ENCODE data around the gene C3orf22.

Gene C3orf22

GRCh38 chr3:126519506-126520455, 39.0 kb downstream of the C3orf22 start:
- Histone ChIP-seq H3K4me3 (ENCODE audit: control insufficient read depth in 1 of 7, extremely low read depth in 1 of 7, insufficient read depth in 4 of 7, low read depth in 2 of 7, low read length in 6 of 7) (no peak overlapping the region), H3K36me3 (ENCODE audit: control insufficient read depth in 4 of 4, insufficient read depth in 4 of 4, low read length in 3 of 4) (no peaks in the 10 kb centered on the region), H3K4me1 (ENCODE audit: control extremely low read depth in 1 of 4, control insufficient read depth in 4 of 4, insufficient read depth in 4 of 4, low read length in 3 of 4) (peaks cover 0 to 29% (median 21%) of the 10 kb centered on the region in 4 experiments), H3K9me3 (ENCODE audit: control extremely low read depth in 1 of 5, control insufficient read depth in 4 of 5, insufficient read depth in 2 of 5, low read depth in 1 of 5, low read length in 4 of 5) (no peaks in the 10 kb centered on the region), H3K27ac (ENCODE audit: insufficient read depth in 1 of 2, low read depth in 1 of 2, low read length in 2 of 2, poor library complexity in 1 of 2, severe bottlenecking in 2 of 2) (no peak overlapping the region), H3K27me3 (replicated peaks in 2 of 5; ENCODE audit: control insufficient read depth in 4 of 5, insufficient read depth in 5 of 5, low read length in 4 of 5) (no peaks in the 10 kb centered on the region)
- CTCF ChIA-PET = interaction anchor here (0.9 to 3.7 kb wide), 12 partner anchors 8 to 160 kb away, joined by 3 to 19 read pairs (median 4); no protein-coding TSS in a partner anchor
- 96% methylated on average over 6 of the region's 10 CpGs for WGBS (ENCODE audit: insufficient coverage)
- DNase-seq = peak in 2 of 3 donors; percentile 30 to 53
- POLR2A ChIA-PET = no interaction called here

- Histone ChIP-seq H3K27me3 (replicated peaks in 2 of 5; ENCODE audit: control insufficient read depth in 4 of 5, insufficient read depth in 5 of 5, low read length in 4 of 5) (no peaks in the 10 kb centered on the region), H3K27ac (ENCODE audit: insufficient read depth in 1 of 2, low read depth in 1 of 2, low read length in 2 of 2, poor library complexity in 1 of 2, severe bottlenecking in 2 of 2) (no peak overlapping the region), H3K9me3 (ENCODE audit: control extremely low read depth in 1 of 5, control insufficient read depth in 4 of 5, insufficient read depth in 2 of 5, low read depth in 1 of 5, low read length in 4 of 5) (no peaks in the 10 kb centered on the region), H3K4me3 (ENCODE audit: control insufficient read depth in 1 of 7, extremely low read depth in 1 of 7, insufficient read depth in 4 of 7, low read depth in 2 of 7, low read length in 6 of 7) (no peak overlapping the region), H3K36me3 (ENCODE audit: control insufficient read depth in 4 of 4, insufficient read depth in 4 of 4, low read length in 3 of 4) (no peaks in the 10 kb centered on the region), H3K4me1 (ENCODE audit: control extremely low read depth in 1 of 4, control insufficient read depth in 4 of 4, insufficient read depth in 4 of 4, low read length in 3 of 4) (peaks cover 0 to 19% (median 15%) of the 10 kb centered on the region in 4 experiments)
- 98% methylated on average over 4 of the region's 4 CpGs for WGBS (ENCODE audit: insufficient coverage)
- no peak for DNase-seq
- POLR2A ChIA-PET = no interaction called here
- CTCF ChIA-PET = interaction anchor here (0.9 to 3.0 kb wide), 11 partner anchors 9 to 158 kb away, joined by 3 to 15 read pairs (median 4); no protein-coding TSS in a partner anchor
Observed at GRCh38 chr3:126518779-126519177, 40.0 kb downstream of the C3orf22 start.

DNA sequence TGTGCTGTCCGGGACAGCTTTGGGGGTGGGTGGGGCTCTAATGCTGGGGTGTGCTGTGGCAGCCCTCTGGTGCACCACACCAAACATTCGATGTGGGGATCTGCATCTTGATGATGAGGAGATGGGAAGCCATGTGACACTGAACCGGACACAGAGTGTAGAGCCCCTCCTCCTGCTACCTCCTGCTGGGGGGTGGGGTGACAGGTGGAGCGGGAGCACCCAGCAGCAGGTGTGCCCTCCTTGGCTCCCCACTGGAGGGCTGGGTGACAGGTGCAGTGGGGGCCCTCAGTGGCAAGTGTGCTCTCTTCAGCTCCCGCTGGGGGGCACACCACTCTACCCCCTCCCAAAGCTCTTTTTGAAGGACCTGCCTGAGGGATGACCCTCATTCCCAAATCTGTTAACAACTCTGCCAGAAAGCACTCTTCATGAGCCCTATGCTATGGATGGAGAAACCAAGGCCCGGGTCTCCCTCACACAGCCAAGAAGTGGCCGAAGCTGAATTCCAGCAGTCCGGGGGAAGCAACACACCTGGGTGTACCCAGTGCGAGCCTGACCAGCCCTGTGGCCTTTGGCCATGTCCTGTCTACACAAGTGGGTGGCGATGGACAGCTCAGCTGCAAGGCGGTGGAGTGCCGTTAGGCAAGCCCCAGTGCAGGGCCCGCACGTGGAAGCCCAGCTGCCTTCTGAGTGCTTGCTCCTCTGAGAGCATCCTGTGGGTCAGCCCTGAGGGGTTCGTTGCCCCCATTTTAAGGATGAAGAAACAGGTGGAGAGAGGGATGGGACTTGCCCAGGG, 40.5 kb downstream of the C3orf22 start:
- CTCF ChIA-PET = interaction anchor here (0.5 to 3.0 kb wide), 9 partner anchors 9 to 159 kb away, joined by 3 to 15 read pairs (median 4); no protein-coding TSS in a partner anchor
- POLR2A ChIA-PET = no interaction called here
- DNase-seq = no peak
- no peak overlapping the region for H3K4me3 ChIP-seq (ENCODE audit: control insufficient read depth in 1 of 7, extremely low read depth in 1 of 7, insufficient read depth in 4 of 7, low read depth in 2 of 7, low read length in 6 of 7)
- peaks cover 0 to 14% (median 9%) of the 10 kb centered on the region in 4 experiments for H3K4me1 ChIP-seq (ENCODE audit: control extremely low read depth in 1 of 4, control insufficient read depth in 4 of 4, insufficient read depth in 4 of 4, low read length in 3 of 4)
- no peaks in the 10 kb centered on the region for H3K9me3 ChIP-seq (ENCODE audit: control extremely low read depth in 1 of 5, control insufficient read depth in 4 of 5, insufficient read depth in 2 of 5, low read depth in 1 of 5, low read length in 4 of 5)
- H3K27me3 ChIP-seq (replicated peaks in 2 of 5; ENCODE audit: control insufficient read depth in 4 of 5, insufficient read depth in 5 of 5, low read length in 4 of 5) = no peaks in the 10 kb centered on the region
- H3K36me3 ChIP-seq (ENCODE audit: control insufficient read depth in 4 of 4, insufficient read depth in 4 of 4, low read length in 3 of 4) = no peaks in the 10 kb centered on the region
- WGBS (ENCODE audit: insufficient coverage) = 96% methylated on average over 13 of the region's 15 CpGs
- H3K27ac ChIP-seq (ENCODE audit: insufficient read depth in 1 of 2, low read depth in 1 of 2, low read length in 2 of 2, poor library complexity in 1 of 2, severe bottlenecking in 2 of 2) = no peak overlapping the region

GRCh38 chr3:126517291-126517951, 41.3 kb downstream of the C3orf22 start, which contains the start of gene UROC1:
Gene UROC1 (minus strand): TSS chr3:126517773. CDS start chr3:126517719, 54 bp downstream.
- H3K27me3 ChIP-seq (replicated peaks in 2 of 5; ENCODE audit: control insufficient read depth in 4 of 5, insufficient read depth in 5 of 5, low read length in 4 of 5) = no peaks in the 10 kb centered on the region
- no peak for DNase-seq

GRCh38 chr3:126516936-126517290, 41.8 kb downstream of the C3orf22 start:
- 96% methylated on average over 8 of the region's 9 CpGs for WGBS (ENCODE audit: insufficient coverage)
- Histone ChIP-seq H3K4me3 (ENCODE audit: control insufficient read depth in 1 of 7, extremely low read depth in 1 of 7, insufficient read depth in 4 of 7, low read depth in 2 of 7, low read length in 6 of 7) (no peak overlapping the region), H3K4me1 (ENCODE audit: control extremely low read depth in 1 of 4, control insufficient read depth in 4 of 4, insufficient read depth in 4 of 4, low read length in 3 of 4) (peaks cover 0 to 10% (median under 1%) of the 10 kb centered on the region in 4 experiments), H3K9me3 (ENCODE audit: control extremely low read depth in 1 of 5, control insufficient read depth in 4 of 5, insufficient read depth in 2 of 5, low read depth in 1 of 5, low read length in 4 of 5) (no peaks in the 10 kb centered on the region), H3K27ac (ENCODE audit: insufficient read depth in 1 of 2, low read depth in 1 of 2, low read length in 2 of 2, poor library complexity in 1 of 2, severe bottlenecking in 2 of 2) (no peak overlapping the region), H3K36me3 (ENCODE audit: control insufficient read depth in 4 of 4, insufficient read depth in 4 of 4, low read length in 3 of 4) (no peaks in the 10 kb centered on the region), H3K27me3 (replicated peaks in 2 of 5; ENCODE audit: control insufficient read depth in 4 of 5, insufficient read depth in 5 of 5, low read length in 4 of 5) (no peaks in the 10 kb centered on the region)
- no peak for DNase-seq
- ChIA-PET POLR2A (no interaction called here), CTCF (interaction anchor here (0.6 kb wide), 1 partner anchor 19 kb away, joined by 3 read pairs; no protein-coding TSS in a partner anchor)

More at GRCh38 chr3:126517291-126517951, 41.3 kb downstream of the C3orf22 start, which contains the start of gene UROC1:
- 93% methylated on average over 15 of the region's 16 CpGs for WGBS (ENCODE audit: insufficient coverage)
- Histone ChIP-seq H3K36me3 (ENCODE audit: control insufficient read depth in 4 of 4, insufficient read depth in 4 of 4, low read length in 3 of 4) (no peaks in the 10 kb centered on the region), H3K9me3 (ENCODE audit: control extremely low read depth in 1 of 5, control insufficient read depth in 4 of 5, insufficient read depth in 2 of 5, low read depth in 1 of 5, low read length in 4 of 5) (no peaks in the 10 kb centered on the region), H3K27ac (ENCODE audit: insufficient read depth in 1 of 2, low read depth in 1 of 2, low read length in 2 of 2, poor library complexity in 1 of 2, severe bottlenecking in 2 of 2) (no peak within 1 kb of the TSS), H3K4me3 (ENCODE audit: control insufficient read depth in 1 of 7, extremely low read depth in 1 of 7, insufficient read depth in 4 of 7, low read depth in 2 of 7, low read length in 6 of 7) (no peak within 1 kb of the TSS), H3K4me1 (ENCODE audit: control extremely low read depth in 1 of 4, control insufficient read depth in 4 of 4, insufficient read depth in 4 of 4, low read length in 3 of 4) (peaks cover 0 to 9% (median 3%) of the 10 kb centered on the region in 4 experiments)
- POLR2A ChIA-PET = no interaction called here
- CTCF ChIA-PET = interaction anchor here (0.6 to 3.0 kb wide), 3 partner anchors 8 to 30 kb away, joined by 3 to 15 read pairs (median 4); no protein-coding TSS in a partner anchor

- H3K9me3 ChIP-seq (ENCODE audit: control extremely low read depth in 1 of 5, control insufficient read depth in 4 of 5, insufficient read depth in 2 of 5, low read depth in 1 of 5, low read length in 4 of 5) = no peaks in the 10 kb centered on the region
- no peaks in the 10 kb centered on the region for H3K27me3 ChIP-seq (replicated peaks in 2 of 5; ENCODE audit: control insufficient read depth in 4 of 5, insufficient read depth in 5 of 5, low read length in 4 of 5)
- H3K36me3 ChIP-seq (ENCODE audit: control insufficient read depth in 4 of 4, insufficient read depth in 4 of 4, low read length in 3 of 4) = no peaks in the 10 kb centered on the region
- H3K4me1 ChIP-seq (ENCODE audit: control extremely low read depth in 1 of 4, control insufficient read depth in 4 of 4, insufficient read depth in 4 of 4, low read length in 3 of 4) = peaks cover 0 to 15% (median 2%) of the 10 kb centered on the region in 4 experiments
- no peak overlapping the region for H3K27ac ChIP-seq (ENCODE audit: insufficient read depth in 1 of 2, low read depth in 1 of 2, low read length in 2 of 2, poor library complexity in 1 of 2, severe bottlenecking in 2 of 2)
- no peak overlapping the region for H3K4me3 ChIP-seq (ENCODE audit: control insufficient read depth in 1 of 7, extremely low read depth in 1 of 7, insufficient read depth in 4 of 7, low read depth in 2 of 7, low read length in 6 of 7)
- no peak for DNase-seq
- WGBS (ENCODE audit: insufficient coverage) = 0% methylated on average over 1 of the region's 6 CpGs
- ChIA-PET CTCF (no interaction called here), POLR2A (no interaction called here)
Observed at GRCh38 chr3:126516152-126516935, 42.4 kb downstream of the C3orf22 start.

All from common myeloid progenitor, CD34-positive (primary cell).